Natural killer cell treated with Interleukin-12 subunit alpha and Interleukin-12 subunit beta and Interleukin-15 and Interleukin-18, amount 100 ng/mL, for 72 hours (primary cell): ENCODE measurements around the gene JARID2. TPM values are rescaled to one million over a fixed set of nuclear protein-coding genes. Genes with fewer than 3 reads are reported as not detected.
"Not testable (repeated sequence)": the region's sequence is repeated elsewhere in the genome, so short reads cannot be mapped to it uniquely, and the experiment has no call there.

Experiments used
- ATAC-seq, 2 donors: fragments of 150-1000 bp; cut with Tn5 transposase in 1 of 2; sonication (Bioruptor Pico), chemical (Tn5 transposase) in 1 of 2; 2 replicates each; pipeline ENCODE4 v1.10.0; 2021
- DNase-seq: peaks from one replicate; pipeline ENCODE4 v3.0.0; 2022; ENCODE audit warnings: low spot score
- H3K27ac Mint-ChIP-seq, 2 donors: 1 replicate in 1 of 2; 2 replicates in 1 of 2; pipeline ENCODE4 v1.8.0; 2022; ENCODE audit warnings: mixed read lengths in 2 of 2, mild to moderate bottlenecking in 1 of 2, moderate library complexity in 1 of 2
- H3K27me3 Mint-ChIP-seq, 2 donors: 1 replicate in 1 of 2; 2 replicates in 1 of 2; pipeline ENCODE4 v1.8.0; 2022; ENCODE audit warnings: mixed read lengths in 2 of 2
- H3K36me3 Mint-ChIP-seq: one replicate; pipeline ENCODE4 v1.8.0; 2022; ENCODE audit warnings: mixed read lengths
- H3K4me1 Mint-ChIP-seq, 2 donors: 1 replicate in 1 of 2; 2 replicates in 1 of 2; pipeline ENCODE4 v1.8.0; 2022; ENCODE audit warnings: low read depth in 2 of 2, mixed read lengths in 2 of 2, mild to moderate bottlenecking in 1 of 2
- H3K4me3 Mint-ChIP-seq: one replicate; pipeline ENCODE4 v1.8.0; 2022; ENCODE audit warnings: mixed read lengths
- H3K9me3 Mint-ChIP-seq: 2 replicates; pipeline ENCODE4 v1.8.0; 2022; ENCODE audit warnings: mixed read lengths
- total RNA-seq, 2 donors: library from RNA; stranded (reverse); gene quantifications; one replicate each; pipeline ENCODE4 v1.2.3, GENCODE V29; 2022

JARID2 gene
- total RNA-seq, 2 donors from 2014 or later = 28.6 to 34.9 TPM

GRCh38 chr6:15538106-15538505, 292.2 kb downstream of the JARID2 start:
- H3K27me3 Mint-ChIP-seq = no peaks in the 10 kb centered on the region
- peak overlapping the region in 1 of 2 donors; percentile 13 for H3K27ac Mint-ChIP-seq
- no peak overlapping the region for H3K4me3 Mint-ChIP-seq
- H3K4me1 Mint-ChIP-seq = peaks cover 20 to 23% of the 10 kb centered on the region in 2 donors
- DNase-seq = no peak
- H3K36me3 Mint-ChIP-seq = no peaks in the 10 kb centered on the region
- ATAC-seq = no peak
- H3K9me3 Mint-ChIP-seq = no peaks in the 10 kb centered on the region

GRCh38 chr6:15538766-15539495, 293.1 kb downstream of the JARID2 start:
- H3K9me3 Mint-ChIP-seq = peaks cover 3% of the 10 kb centered on the region

DNA sequence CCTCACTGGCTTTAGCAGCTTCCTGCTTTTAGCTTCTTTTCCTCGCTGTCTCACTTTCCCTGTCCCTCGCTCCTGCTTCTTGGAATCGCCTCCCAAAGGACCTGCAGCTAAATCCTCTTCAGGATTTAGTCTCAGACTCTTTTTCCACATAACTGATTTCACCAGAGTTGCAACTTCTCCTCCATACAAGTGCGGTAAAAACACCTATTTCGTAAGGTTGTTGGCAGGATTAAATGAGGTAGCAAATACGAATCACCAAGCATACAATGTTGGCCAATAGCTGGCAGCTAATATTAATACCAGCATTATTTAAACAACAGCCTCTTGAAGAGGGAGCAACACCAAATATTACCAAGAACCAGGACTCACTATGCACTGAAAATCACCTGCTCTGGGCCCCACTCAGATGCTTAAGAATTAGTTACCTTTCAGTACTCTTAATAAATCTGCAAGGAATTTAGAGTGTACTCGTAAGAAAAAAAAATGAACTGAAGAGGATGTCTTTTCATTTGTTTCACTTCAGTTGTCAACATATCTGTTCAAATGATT, 293.9 kb downstream of the JARID2 start:
- ATAC-seq (no peak), DNase-seq (no peak)
- Mint-ChIP-seq H3K4me1 (peaks cover 21 to 23% of the 10 kb centered on the region in 2 donors), H3K9me3 (peaks cover 3% of the 10 kb centered on the region), H3K27ac (peak overlapping the region in 1 of 2 donors; percentile 19), H3K4me3 (no peak overlapping the region), H3K27me3 (no peaks in the 10 kb centered on the region), H3K36me3 (peaks cover 11% of the 10 kb centered on the region)

More at GRCh38 chr6:15538766-15539495, 293.1 kb downstream of the JARID2 start:
- no peak overlapping the region for H3K27ac Mint-ChIP-seq
- ATAC-seq (no peak), DNase-seq (no peak)
- peaks cover 21 to 23% of the 10 kb centered on the region in 2 donors for H3K4me1 Mint-ChIP-seq
- H3K27me3 Mint-ChIP-seq = no peaks in the 10 kb centered on the region
- H3K36me3 Mint-ChIP-seq = peaks cover 6% of the 10 kb centered on the region
- no peak overlapping the region for H3K4me3 Mint-ChIP-seq

- not testable (repeated sequence) for H3K4me3 Mint-ChIP-seq, DNase-seq, H3K27ac Mint-ChIP-seq, ATAC-seq, H3K27me3 Mint-ChIP-seq, H3K9me3 Mint-ChIP-seq
- H3K4me1 Mint-ChIP-seq = peaks cover 14 to 21% of the 10 kb centered on the region in 2 donors
- H3K36me3 Mint-ChIP-seq = peaks cover 11% of the 10 kb centered on the region
Measured at GRCh38 chr6:15543332-15543917, 297.6 kb downstream of the JARID2 start.

GRCh38 chr6:15544321-15544900, 298.5 kb downstream of the JARID2 start:
- DNase-seq (no peak), ATAC-seq (no peak)
- Mint-ChIP-seq H3K9me3 (peaks cover 3% of the 10 kb centered on the region), H3K36me3 (peaks cover 11% of the 10 kb centered on the region), H3K27me3 (no peaks in the 10 kb centered on the region), H3K4me1 (peaks cover 6 to 11% of the 10 kb centered on the region in 2 donors), H3K4me3 (no peak overlapping the region), H3K27ac (no peak overlapping the region)

GRCh38 chr6:15546591-15546990, 300.7 kb downstream of the JARID2 start:
- Mint-ChIP-seq H3K27me3 (no peaks in the 10 kb centered on the region), H3K36me3 (peaks cover 11% of the 10 kb centered on the region)
- no peak for ATAC-seq

DNA sequence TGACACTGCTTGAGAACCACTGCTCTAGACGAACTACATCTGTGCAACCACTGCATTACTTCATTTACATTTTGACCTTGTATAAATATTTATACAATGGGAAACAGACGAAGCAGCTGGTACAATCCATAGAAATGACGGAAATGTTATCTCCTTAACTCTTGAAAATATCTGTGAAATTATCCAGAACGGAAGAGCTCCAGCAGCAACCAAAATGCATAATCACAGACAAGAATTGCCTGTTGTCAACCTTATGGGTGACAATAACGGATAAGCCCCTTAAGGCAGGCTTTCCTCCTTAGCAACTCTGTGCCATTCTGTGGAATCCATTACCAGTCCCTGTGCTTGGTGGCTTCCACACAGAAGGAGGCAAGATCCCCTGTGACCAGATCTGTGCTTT, 301.5 kb downstream of the JARID2 start:
- H3K27me3 Mint-ChIP-seq = no peaks in the 10 kb centered on the region
- H3K9me3 Mint-ChIP-seq = peaks cover 3% of the 10 kb centered on the region
- no peak overlapping the region for H3K4me3 Mint-ChIP-seq
- H3K27ac Mint-ChIP-seq = no peak overlapping the region
- peaks cover 14 to 24% of the 10 kb centered on the region in 2 donors for H3K4me1 Mint-ChIP-seq
- DNase-seq = no peak
- no peak for ATAC-seq
- H3K36me3 Mint-ChIP-seq = peaks cover 11% of the 10 kb centered on the region

More at GRCh38 chr6:15546591-15546990, 300.7 kb downstream of the JARID2 start:
- H3K4me3 Mint-ChIP-seq = no peak overlapping the region
- peaks cover 10 to 18% of the 10 kb centered on the region in 2 donors for H3K4me1 Mint-ChIP-seq
- DNase-seq = no peak
- H3K27ac Mint-ChIP-seq = no peak overlapping the region
- H3K9me3 Mint-ChIP-seq = peaks cover 3% of the 10 kb centered on the region

DNA sequence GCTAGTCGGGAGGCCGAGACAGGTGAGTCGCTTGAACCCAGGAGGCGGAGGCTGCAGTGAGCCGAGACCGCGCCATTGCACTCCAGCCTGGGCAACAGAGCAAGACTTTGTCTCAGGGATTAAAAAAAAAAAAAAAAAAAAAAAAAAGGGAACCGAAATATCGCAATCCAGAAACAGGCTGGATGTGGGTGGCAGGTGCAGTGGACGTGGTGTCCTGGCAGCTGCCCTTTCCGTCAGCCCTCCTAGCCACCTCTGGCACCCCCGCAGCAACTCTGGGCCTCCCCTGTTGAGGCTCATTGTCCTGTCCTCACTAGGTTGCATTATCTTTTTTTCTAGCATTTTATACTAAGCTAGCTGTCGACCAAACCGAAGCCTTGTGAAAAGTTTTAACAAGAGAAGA, 303.5 kb downstream of the JARID2 start:
- Mint-ChIP-seq H3K36me3 (peaks cover under 1% of the 10 kb centered on the region), H3K9me3 (no peaks in the 10 kb centered on the region), H3K27ac (no peak overlapping the region), H3K27me3 (no peaks in the 10 kb centered on the region), H3K4me3 (no peak overlapping the region), H3K4me1 (peaks cover 14 to 27% of the 10 kb centered on the region in 2 donors)
- DNase-seq (no peak), ATAC-seq (no peak)

- Mint-ChIP-seq H3K27me3 (no peaks in the 10 kb centered on the region), H3K4me3 (no peak overlapping the region), H3K4me1 (peaks cover 16 to 35% of the 10 kb centered on the region in 2 donors), H3K36me3 (no peaks in the 10 kb centered on the region), H3K27ac (peak overlapping the region in 1 of 2 donors; percentile 40), H3K9me3 (no peaks in the 10 kb centered on the region)
- no peak for ATAC-seq
- no peak for DNase-seq
Measured at GRCh38 chr6:15550546-15551123, 304.8 kb downstream of the JARID2 start.

GRCh38 chr6:15551262-15551661, 305.4 kb downstream of the JARID2 start:
- no peak for DNase-seq
- no peaks in the 10 kb centered on the region for H3K9me3 Mint-ChIP-seq
- H3K27ac Mint-ChIP-seq = peak overlapping the region in 1 of 2 donors; percentile 38
- H3K4me3 Mint-ChIP-seq = no peak overlapping the region
- ATAC-seq = no peak
- H3K27me3 Mint-ChIP-seq = no peaks in the 10 kb centered on the region
- no peaks in the 10 kb centered on the region for H3K36me3 Mint-ChIP-seq
- H3K4me1 Mint-ChIP-seq = peaks cover 16 to 35% of the 10 kb centered on the region in 2 donors

GRCh38 chr6:15551798-15552197, 305.9 kb downstream of the JARID2 start:
- ATAC-seq = no peak
- Mint-ChIP-seq H3K4me1 (peaks cover 19 to 35% of the 10 kb centered on the region in 2 donors), H3K27me3 (no peaks in the 10 kb centered on the region), H3K36me3 (no peaks in the 10 kb centered on the region), H3K9me3 (no peaks in the 10 kb centered on the region), H3K4me3 (no peak overlapping the region), H3K27ac (peak overlapping the region in 1 of 2 donors; percentile 38)
- DNase-seq = no peak

DNA sequence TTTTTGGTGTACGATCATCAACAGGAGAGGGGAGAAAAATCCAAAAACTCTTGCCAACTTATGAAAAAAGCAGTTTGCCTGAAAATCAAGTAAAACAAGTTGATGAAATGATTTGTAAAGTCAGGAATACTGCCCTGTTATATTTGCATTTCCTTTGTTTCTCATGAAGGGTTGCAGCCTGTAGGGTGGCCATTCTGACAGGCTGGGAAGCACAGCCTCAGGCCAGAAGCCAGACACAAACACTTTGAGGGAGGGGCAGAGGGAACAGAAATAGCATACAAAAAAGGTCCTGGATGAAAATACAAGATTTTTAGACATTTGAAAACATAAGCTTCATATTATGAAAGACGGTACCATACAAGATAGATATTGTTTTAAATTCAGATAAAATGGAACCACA, 307.2 kb downstream of the JARID2 start:
- no peaks in the 10 kb centered on the region for H3K9me3 Mint-ChIP-seq
- DNase-seq (no peak), ATAC-seq (no peak)
- peaks cover 19 to 35% of the 10 kb centered on the region in 2 donors for H3K4me1 Mint-ChIP-seq
- H3K4me3 Mint-ChIP-seq = no peak overlapping the region
- H3K36me3 Mint-ChIP-seq = no peaks in the 10 kb centered on the region
- H3K27me3 Mint-ChIP-seq = no peaks in the 10 kb centered on the region
- no peak overlapping the region for H3K27ac Mint-ChIP-seq

DNA sequence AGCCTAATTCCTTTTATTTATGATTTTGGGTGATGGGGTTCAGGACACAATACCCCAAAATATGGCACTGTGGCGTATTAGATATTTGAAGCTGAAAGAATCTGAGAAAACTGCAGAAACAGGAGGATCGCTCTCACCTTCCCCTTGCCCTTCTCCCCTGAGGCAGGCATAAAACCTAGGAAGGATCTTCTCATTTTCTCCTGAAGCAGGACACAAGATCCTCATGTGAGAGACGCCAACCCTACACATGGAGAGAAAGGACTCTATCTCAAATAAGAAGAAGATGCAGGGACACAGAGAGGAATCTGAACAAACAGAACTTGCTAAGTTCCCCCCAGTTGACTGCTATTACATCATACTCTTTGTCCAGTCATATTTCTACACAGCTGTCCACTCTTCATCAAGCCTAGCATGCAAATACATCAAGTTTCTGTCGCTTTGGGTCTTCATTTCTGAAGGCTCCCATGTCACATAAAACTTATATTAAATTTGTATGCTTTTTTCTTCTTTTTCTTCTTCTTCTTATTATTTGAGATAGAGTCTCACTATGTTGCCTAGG, 307.9 kb downstream of the JARID2 start:
- H3K27ac Mint-ChIP-seq = no peak overlapping the region
- H3K36me3 Mint-ChIP-seq = no peaks in the 10 kb centered on the region
- no peaks in the 10 kb centered on the region for H3K27me3 Mint-ChIP-seq
- H3K4me3 Mint-ChIP-seq = no peak overlapping the region
- DNase-seq = no peak
- no peaks in the 10 kb centered on the region for H3K9me3 Mint-ChIP-seq
- ATAC-seq = no peak
- H3K4me1 Mint-ChIP-seq = peaks cover 17 to 35% of the 10 kb centered on the region in 2 donors
